HG02981 (cell line): ENCODE measurements around the gene TBL2.
"Not testable (repeated sequence)": the region's sequence is repeated elsewhere in the genome, so short reads cannot be mapped to it uniquely, and the experiment has no call there.

Experiments
- ATAC-seq: cut with Tn5 transposase; IDR thresholded peaks from one replicate; pipeline ENCODE4 v1.9.1; 2021; ENCODE audit warnings: mild to moderate bottlenecking, moderate library complexity; ENCODE audit not compliant: unreplicated experiment

The TBL2 gene

GRCh38 chr7:73606801-73607691 is 28.7 kb upstream of the TBL2 start:
- ATAC-seq, result no peak

DNA sequence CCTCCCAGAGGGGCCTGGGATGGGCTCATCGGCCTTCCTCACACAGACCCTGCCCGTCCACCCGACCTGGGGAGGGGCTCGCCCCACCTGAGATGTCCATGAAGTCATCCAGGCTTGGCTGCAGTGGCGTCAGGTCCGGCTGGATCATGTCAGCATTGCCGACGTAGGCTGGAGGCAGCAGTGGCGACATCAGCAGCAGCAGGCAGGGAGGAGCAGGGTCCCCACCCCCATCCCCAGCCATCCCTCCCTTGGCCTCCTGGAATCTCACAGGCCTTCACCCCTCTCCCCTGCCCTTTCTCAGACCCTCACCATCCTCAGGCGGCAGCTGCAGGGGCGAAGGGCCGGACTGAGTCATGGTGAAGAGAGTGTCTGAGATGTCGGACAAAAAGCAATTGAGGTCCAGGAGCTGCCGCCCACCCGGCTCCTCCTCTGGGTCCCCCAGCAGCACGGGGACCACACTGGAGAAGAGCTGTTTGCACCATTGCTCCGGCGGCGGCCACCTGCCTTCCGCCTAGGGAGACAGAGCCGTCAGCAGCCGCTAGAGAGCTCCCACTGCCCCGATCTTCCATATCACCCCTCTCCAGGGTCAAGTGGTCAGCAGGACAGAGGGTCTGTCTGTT is 27.3 kb upstream of the TBL2 start:
- ATAC-seq, result no peak

- ATAC-seq, result no peak
Measured at GRCh38 chr7:73602721-73603651, 24.6 kb upstream of the TBL2 start.

- ATAC-seq, result no peak
Measured at GRCh38 chr7:73599916-73600315, 21.5 kb upstream of the TBL2 start.

- ATAC-seq, result no peak
Measured at GRCh38 chr7:73599151-73599882, 20.9 kb upstream of the TBL2 start.

DNA sequence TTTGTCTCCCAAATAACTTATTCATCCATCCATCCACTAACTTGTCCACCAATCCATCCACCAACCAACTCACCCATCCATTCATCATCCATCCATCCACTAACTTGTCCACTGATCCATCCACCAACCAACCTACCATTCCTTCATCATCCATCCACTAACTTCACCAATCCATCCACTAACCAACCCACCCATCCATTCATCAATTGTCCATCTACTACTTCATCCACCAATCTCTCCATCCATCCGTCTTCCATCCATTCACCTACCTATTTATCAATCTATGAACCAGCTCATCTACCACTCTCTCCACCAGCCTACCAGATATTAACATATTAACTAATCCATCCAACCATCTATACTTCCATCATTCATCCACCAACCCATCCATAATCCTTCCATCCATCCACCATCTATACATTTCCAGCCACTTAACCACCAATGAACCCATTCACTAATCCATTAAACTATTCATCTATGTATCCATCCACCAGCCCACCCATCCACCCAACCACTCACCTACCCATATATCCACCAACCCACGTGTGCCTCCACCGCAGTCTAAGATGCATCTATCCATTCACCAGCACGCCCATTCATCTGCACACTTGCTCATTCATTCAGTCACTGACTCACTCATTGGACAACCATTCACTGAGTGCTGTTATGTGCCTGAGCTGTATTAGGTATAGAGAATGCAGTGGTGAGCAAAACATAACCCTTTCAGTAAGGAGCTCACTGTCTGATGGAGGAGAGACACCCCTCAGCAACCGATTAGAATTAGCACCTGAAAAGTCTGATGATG is 19.8 kb upstream of the TBL2 start:
- ATAC-seq, result no peak

DNA sequence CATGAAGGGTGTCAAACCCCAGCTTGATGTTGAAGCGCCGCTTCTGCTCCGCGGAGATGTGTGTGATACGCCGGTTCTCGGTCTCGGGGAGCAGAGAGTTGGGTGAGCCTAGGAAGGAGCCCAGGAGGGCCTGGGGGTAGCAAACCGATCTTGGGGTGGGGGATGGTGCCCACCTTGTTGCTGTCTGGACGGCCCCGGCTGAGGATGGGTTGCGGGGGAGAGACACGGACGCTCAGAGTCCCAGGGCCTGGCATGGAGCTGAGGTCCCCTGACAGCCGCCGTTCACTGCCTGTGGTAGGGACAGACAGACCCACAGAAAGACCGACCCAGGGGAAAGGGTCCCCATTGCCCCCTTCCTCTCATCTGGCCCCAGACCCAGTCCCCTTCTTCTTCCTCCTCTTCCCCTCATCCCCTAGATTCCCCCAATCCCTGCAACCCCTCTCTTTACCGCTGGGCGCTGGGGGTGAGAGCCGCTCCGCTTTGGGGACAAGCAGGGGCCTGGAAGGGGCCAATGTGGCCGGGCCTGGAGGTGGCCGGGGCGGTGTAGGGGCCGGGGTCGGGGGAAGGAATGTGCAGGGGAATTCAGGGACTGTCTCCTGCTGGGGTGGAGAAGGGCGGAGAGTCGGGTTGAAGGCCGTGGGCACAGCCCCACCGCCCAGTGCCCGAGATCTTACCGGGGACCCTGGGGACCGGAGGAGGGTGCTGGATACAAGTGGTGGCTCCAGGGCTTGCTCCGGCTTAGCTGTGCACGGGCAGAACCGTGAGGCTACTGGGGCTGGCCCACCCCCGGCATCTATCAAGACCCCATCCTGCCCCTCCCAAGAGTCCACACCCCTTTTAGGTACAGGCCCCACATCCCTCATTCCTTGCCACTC is 18.0 kb upstream of the TBL2 start:
- ATAC-seq, result no peak

DNA sequence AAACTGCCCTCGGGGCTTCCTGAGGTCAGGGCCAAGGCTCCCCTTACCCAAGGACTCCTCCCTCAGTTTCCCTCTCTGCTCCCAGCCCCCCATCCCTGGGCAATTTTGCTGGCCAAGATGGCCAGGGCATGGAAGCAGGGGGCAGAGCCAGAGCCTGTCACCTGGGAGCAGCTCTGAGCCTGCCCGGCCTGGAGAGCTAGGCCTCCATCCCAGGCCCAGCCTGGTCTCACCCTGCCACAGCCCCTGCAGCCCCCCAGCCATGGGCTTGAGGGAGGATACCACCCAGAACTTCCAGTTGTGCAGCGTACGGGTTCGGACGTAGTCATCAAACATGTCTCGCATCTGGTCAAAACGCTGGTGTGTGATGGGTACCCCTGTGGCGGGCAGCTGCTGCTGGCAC is 17.0 kb upstream of the TBL2 start:
- ATAC-seq, result no peak

- no peak for ATAC-seq
Measured at GRCh38 chr7:73593207-73594045, 15.0 kb upstream of the TBL2 start.

DNA sequence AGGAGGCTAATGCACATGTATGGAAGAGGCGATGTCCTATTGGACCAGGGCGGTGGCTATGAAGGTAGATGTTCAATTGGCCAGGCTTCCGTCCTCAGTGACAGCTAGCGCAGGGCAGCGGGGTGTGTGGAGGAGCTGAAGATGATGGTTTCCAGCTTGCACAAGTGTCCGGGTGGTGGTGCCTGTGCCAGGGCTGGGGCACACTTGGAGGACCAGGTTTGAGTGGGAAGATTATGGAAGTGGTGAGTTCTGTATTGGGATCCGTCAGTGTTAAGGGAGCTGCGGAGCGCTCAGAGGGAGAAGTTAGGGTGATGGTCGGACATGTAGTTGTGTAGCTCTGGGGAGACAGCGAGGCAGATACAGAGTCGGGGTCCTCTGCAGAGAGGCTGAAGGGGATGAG is 8.5 kb upstream of the TBL2 start:
- no peak for ATAC-seq

GRCh38 chr7:73585196-73585595 is 6.8 kb upstream of the TBL2 start:
- no peak for ATAC-seq

DNA sequence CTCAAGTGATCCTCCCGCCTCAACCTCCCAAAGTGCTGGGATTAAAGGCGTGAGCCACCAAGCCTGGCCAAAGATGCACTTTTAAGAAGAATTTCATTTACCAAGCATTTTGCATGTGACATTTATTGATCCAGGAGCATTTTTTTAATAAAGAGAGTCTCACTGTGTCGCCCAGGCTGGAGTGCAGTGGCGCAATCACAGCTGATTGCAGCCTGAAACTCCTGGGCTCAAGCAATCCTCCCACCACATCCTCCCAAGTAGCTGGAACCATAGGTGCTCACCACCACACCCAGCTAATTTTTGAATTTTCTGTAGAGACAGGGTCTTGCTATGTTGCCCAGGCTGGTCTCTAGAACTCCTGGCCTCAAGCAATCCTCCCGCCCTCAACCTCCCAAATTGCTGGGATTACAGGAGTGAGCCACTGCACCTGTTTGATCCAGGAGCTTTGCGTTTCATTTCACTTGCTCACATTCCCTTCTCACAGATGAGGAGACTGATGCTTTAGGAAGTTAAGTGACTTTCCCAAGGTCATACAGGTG is 4.4 kb upstream of the TBL2 start:
- ATAC-seq, result no peak

GRCh38 chr7:73581006-73581405 is 2.6 kb upstream of the TBL2 start:
- not testable (repeated sequence) for ATAC-seq

- peak; percentile 15 for ATAC-seq
Measured at GRCh38 chr7:73577627-73578341, 595 bp downstream of the TBL2 start.

- no peak for ATAC-seq
Measured at GRCh38 chr7:73573791-73574190, 4.6 kb downstream of the TBL2 start.

DNA sequence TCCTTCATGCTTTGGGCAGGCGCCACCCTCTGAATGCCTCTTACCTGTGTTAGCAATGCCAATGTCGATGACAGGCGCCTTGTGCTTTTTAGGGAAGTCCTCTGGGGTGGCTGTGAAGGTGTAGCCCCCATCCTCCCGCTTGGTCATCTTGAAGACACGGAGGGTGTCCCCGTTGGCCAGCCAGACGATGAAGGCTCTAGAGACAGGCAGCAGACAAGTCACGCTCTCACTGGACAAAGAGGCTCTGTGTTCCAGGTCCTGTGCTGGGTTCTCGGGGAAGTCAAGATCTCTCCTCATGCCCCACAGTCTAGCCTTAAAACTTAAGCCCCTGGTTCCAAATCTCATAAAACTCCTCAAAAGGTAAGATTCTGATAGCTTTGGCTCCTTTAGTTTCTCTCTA is 5.1 kb downstream of the TBL2 start:
- no peak for ATAC-seq

DNA sequence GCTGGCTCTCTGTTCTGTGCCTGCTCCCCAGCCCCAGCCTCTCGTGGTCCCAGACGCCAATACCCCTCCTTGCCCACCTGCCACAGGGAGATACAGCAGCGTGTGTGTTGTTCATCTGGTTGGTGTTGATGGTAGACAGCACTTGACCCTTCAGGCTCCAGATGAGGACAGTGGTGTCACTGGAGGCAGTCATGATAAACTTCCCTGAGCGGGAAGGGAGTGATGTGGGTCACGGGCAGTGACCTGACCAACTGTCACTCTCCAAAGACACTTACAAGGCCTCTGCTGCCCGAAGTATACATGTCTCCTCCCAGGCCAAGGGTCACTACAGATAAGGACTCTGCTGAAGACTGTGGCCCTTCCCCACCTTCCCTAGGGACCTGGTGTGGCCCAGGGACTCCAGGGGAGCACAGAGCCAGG is 5.6 kb downstream of the TBL2 start:
- no peak for ATAC-seq
